ENCODE data around the gene MYH9. TPM values are rescaled to one million over a fixed set of nuclear protein-coding genes. Genes with fewer than 3 reads are reported as not detected.

Gene MYH9
- total and polyA plus RNA-seq, 11 donors, result 109 to 482 (median 238) TPM

GRCh38 chr22:36341640-36342041, 46.1 kb downstream of the MYH9 start:
- peak overlapping the region in 11 of 12 donors; percentile 4 to 100 (median 96) for H3K27ac ChIP-seq
- TF ChIP-seq CTCF (IDR thresholded peaks at IDR 0.05) (no peak), POLR2A (IDR thresholded peaks at IDR 0.05) (no peak)
- H3K4me1 ChIP-seq, result peaks cover 45 to 100% (median 91%) of the 10 kb centered on the region in 12 donors
- DNase-seq, result no peak
- peaks cover 9 to 100% (median 88%) of the 10 kb centered on the region in 9 donors for H3K36me3 ChIP-seq
- no peak overlapping the region for H3K4me3 ChIP-seq
- ATAC-seq, result no peak
- intact Hi-C loops (cut with DNase I), result loop anchor here in 2 of 10 donors (5.0 kb wide), 2 partner anchors 36 to 41 kb away; no protein-coding TSS in a partner anchor
- H3K9me3 ChIP-seq, result no peaks in the 10 kb centered on the region
- H3K27me3 ChIP-seq, result no peaks in the 10 kb centered on the region
- WGBS, 4 donors, result 75 to 83% (median 78%) methylated on average over 10 of the region's 10 CpGs

- 34 to 47% (median 37%) methylated on average over 9 of the region's 9 CpGs for WGBS, 4 donors
- no peak for TF ChIP-seq POLR2A (IDR thresholded peaks at IDR 0.05)
- TF ChIP-seq CTCF (IDR thresholded peaks at IDR 0.05), result no peak
- intact Hi-C loops (cut with DNase I), result loop anchor here in 2 of 10 donors (5.0 kb wide), 2 partner anchors 37 to 42 kb away; no protein-coding TSS in a partner anchor
- Histone ChIP-seq H3K36me3 (peaks cover 9 to 100% (median 88%) of the 10 kb centered on the region in 9 donors), H3K4me1 (peaks cover 42 to 100% (median 91%) of the 10 kb centered on the region in 12 donors), H3K4me3 (no peak overlapping the region), H3K9me3 (no peaks in the 10 kb centered on the region), H3K27ac (peak overlapping the region in 11 of 12 donors; percentile 24 to 100 (median 96)), H3K27me3 (no peaks in the 10 kb centered on the region)
- ATAC-seq (no peak), DNase-seq (no peak)
Measured at GRCh38 chr22:36340621-36341020, 47.1 kb downstream of the MYH9 start.

- ATAC-seq (peak in 3 of 4 donors; percentile 16 to 53 (median 27)), DNase-seq (no peak)
- Histone ChIP-seq H3K4me1 (peaks cover 46 to 100% (median 92%) of the 10 kb centered on the region in 12 donors), H3K27ac (peak overlapping the region; percentile 3 to 100 (median 94)), H3K27me3 (no peaks in the 10 kb centered on the region), H3K9me3 (no peaks in the 10 kb centered on the region), H3K4me3 (no peak overlapping the region), H3K36me3 (peaks cover 9 to 100% (median 93%) of the 10 kb centered on the region in 9 donors)
- intact Hi-C loops (cut with DNase I), result loop anchor here in 2 of 10 donors (5.0 kb wide), 2 partner anchors 38 to 43 kb away; no protein-coding TSS in a partner anchor
- 33 to 49% (median 40%) methylated on average over 6 of the region's 6 CpGs for WGBS, 4 donors
- no peak for TF ChIP-seq CTCF (IDR thresholded peaks at IDR 0.05)
- TF ChIP-seq POLR2A (IDR thresholded peaks at IDR 0.05), result no peak
Measured at GRCh38 chr22:36339171-36340065, 48.3 kb downstream of the MYH9 start.

All from heart left ventricle (tissue), 16 donors.